GM21360 (cell line): ENCODE measurements around the gene YBX2.
A peak's percentile ranks its signal among the peaks of the same experiment; 100 is the strongest.

Experiments used
- ATAC-seq: cut with Tn5 transposase; IDR thresholded peaks from one replicate; pipeline ENCODE4 v1.9.1; 2021; ENCODE audit warnings: mild to moderate bottlenecking, moderate library complexity; ENCODE audit not compliant: unreplicated experiment

YBX2 gene

GRCh38 chr17:7304179-7304578, 9.7 kb upstream of the YBX2 start:
- no peak for ATAC-seq

- no peak for ATAC-seq
Observed at GRCh38 chr17:7296189-7296861, 1.9 kb upstream of the YBX2 start.

- no peak for ATAC-seq
Observed at GRCh38 chr17:7295230-7296180, 1.1 kb upstream of the YBX2 start.

GRCh38 chr17:7293816-7294613, 424 bp downstream of the YBX2 start:
- ATAC-seq = no peak

- ATAC-seq = no peak
Observed at GRCh38 chr17:7293159-7293558, 1.3 kb downstream of the YBX2 start.

GRCh38 chr17:7292729-7293128, 1.7 kb downstream of the YBX2 start:
- no peak for ATAC-seq

GRCh38 chr17:7292194-7292593, 2.2 kb downstream of the YBX2 start:
- no peak for ATAC-seq

GRCh38 chr17:7290685-7291084, 3.8 kb downstream of the YBX2 start:
- no peak for ATAC-seq

GRCh38 chr17:7290166-7290565, 4.3 kb downstream of the YBX2 start:
- no peak for ATAC-seq

- ATAC-seq = no peak
Observed at GRCh38 chr17:7289256-7290032, 5.0 kb downstream of the YBX2 start.

- no peak for ATAC-seq
Observed at GRCh38 chr17:7285679-7286078, 8.8 kb downstream of the YBX2 start.

GRCh38 chr17:7284911-7285310, 9.5 kb downstream of the YBX2 start:
- no peak for ATAC-seq

GRCh38 chr17:7283471-7284216, 10.8 kb downstream of the YBX2 start:
- no peak for ATAC-seq

- no peak for ATAC-seq
Observed at GRCh38 chr17:7282752-7283321, 11.6 kb downstream of the YBX2 start.

GRCh38 chr17:7281953-7282751, 12.3 kb downstream of the YBX2 start:
- ATAC-seq = no peak

GRCh38 chr17:7281074-7281952, 13.1 kb downstream of the YBX2 start, which contains the start of gene SLC2A4:
Gene SLC2A4 (plus strand): TSS chr17:7281718. CDS start chr17:7281935, 217 bp downstream.
- peak; percentile 51 for ATAC-seq

- peak; percentile 64 for ATAC-seq
Observed at GRCh38 chr17:7280519-7281073, 13.8 kb downstream of the YBX2 start.
